ENCODE measurements around the gene SDK1.

Gene SDK1

GRCh38 chr7:3949242-3949640, 648.2 kb downstream of the SDK1 start:
- no peak overlapping the region for H3K4me3 ChIP-seq (ENCODE audit: low read depth, low read length)
- POLR2A ChIA-PET: no interaction called here

GRCh38 chr7:3950249-3950648, 649.2 kb downstream of the SDK1 start:
- CTCF ChIA-PET: no interaction called here
- POLR2A ChIA-PET: no interaction called here
- H3K9me3 ChIP-seq (ENCODE audit: control insufficient read depth, insufficient read depth, low read depth, low read length): no peaks in the 10 kb centered on the region
- H3K36me3 ChIP-seq (ENCODE audit: control insufficient read depth in 2 of 2, insufficient read depth in 1 of 2, low read length in 2 of 2): no peaks in the 10 kb centered on the region
- no peak overlapping the region for H3K27ac ChIP-seq (ENCODE audit: extremely low read depth, low read depth, low read length)
- no peaks in the 10 kb centered on the region for H3K4me1 ChIP-seq (ENCODE audit: control insufficient read depth, insufficient read depth, low read length)
- no peak overlapping the region for H3K4me3 ChIP-seq (ENCODE audit: low read depth, low read length)
- TF ChIP-seq ZNF548 (tag by site-specific recombination; IDR thresholded peaks at IDR 0.05) (no peak), TSHZ1 (tag by site-specific recombination; IDR thresholded peaks at IDR 0.05; ENCODE audit: borderline replicate concordance) (no peak), ZNF391 (tag by site-specific recombination; IDR thresholded peaks at IDR 0.05; ENCODE audit: borderline replicate concordance, low read depth) (no peak), SCRT2 (tag by site-specific recombination; IDR thresholded peaks at IDR 0.05) (no peak), ZNF184 (tag by site-specific recombination; IDR thresholded peaks at IDR 0.05) (no peak), AEBP2 (tag by site-specific recombination; IDR thresholded peaks at IDR 0.05; ENCODE audit: borderline replicate concordance) (no peak), SETDB1 (IDR thresholded peaks at IDR 0.05; ENCODE audit: insufficient read length, low read length) (no peak), ZNF768 (tag by site-specific recombination; IDR thresholded peaks at IDR 0.05) (no peak), ZBTB49 (tag by site-specific recombination; IDR thresholded peaks at IDR 0.05; ENCODE audit: low read depth) (no peak), ZBTB1 (tag by site-specific recombination; IDR thresholded peaks at IDR 0.05) (no peak)

More at GRCh38 chr7:3949242-3949640, 648.2 kb downstream of the SDK1 start:
- H3K4me1 ChIP-seq (ENCODE audit: control insufficient read depth, insufficient read depth, low read length): no peaks in the 10 kb centered on the region
- no peak overlapping the region for H3K27ac ChIP-seq (ENCODE audit: extremely low read depth, low read depth, low read length)
- no peaks in the 10 kb centered on the region for H3K36me3 ChIP-seq (ENCODE audit: control insufficient read depth in 2 of 2, insufficient read depth in 1 of 2, low read length in 2 of 2)
- TF ChIP-seq ZNF830 (tag by site-specific recombination; IDR thresholded peaks at IDR 0.05; ENCODE audit: low read depth) (no peak), PBX3 (CRISPR knock-in tag; IDR thresholded peaks at IDR 0.05) (no peak), BCL11A (tag by site-specific recombination; IDR thresholded peaks at IDR 0.05; ENCODE audit: low read depth) (no peak), ZNF518A (tag by site-specific recombination; conservative IDR thresholded peaks at IDR 0.05; ENCODE audit: low read depth) (no peak), MEIS1 (CRISPR knock-in tag; IDR thresholded peaks at IDR 0.05; ENCODE audit: borderline replicate concordance) (no peak), ZFP41 (tag by site-specific recombination; IDR thresholded peaks at IDR 0.05; ENCODE audit: borderline replicate concordance) (no peak), SCRT1 (tag by site-specific recombination; IDR thresholded peaks at IDR 0.05; ENCODE audit: borderline replicate concordance) (no peak), ZNF404 (tag by site-specific recombination; IDR thresholded peaks at IDR 0.05) (no peak)
- H3K9me3 ChIP-seq (ENCODE audit: control insufficient read depth, insufficient read depth, low read depth, low read length): no peaks in the 10 kb centered on the region
- CTCF ChIA-PET: no interaction called here

Measured in HEK293 (cell line).